Right ventricle myocardium superior (tissue), 1 donor: ENCODE measurements around the gene PTGDR. TPM values are rescaled to one million over a fixed set of nuclear protein-coding genes. Genes with fewer than 3 reads are reported as not detected.

Experiments
- ATAC-seq: fragments of 200-7000 bp; cut with Tn5 transposase; one replicate; pipeline ENCODE4 v1.9.1; 2020; ENCODE audit warnings: mild to moderate bottlenecking; ENCODE audit not compliant: poor library complexity
- DNase-seq: peaks from one replicate; pipeline ENCODE4 v3.0.0-alpha.2; 2020
- intact Hi-C: fragments of 100-400 bp; cut with DNase I; formaldehyde crosslinking; loops from one replicate; pipeline ENCODE4 v1.11.2; 2022
- total RNA-seq: library from RNA; stranded (reverse); fragmentation: NEBNext Ultra II Directional; extraction: Animal tissue kit (Norgen Biotek cat#: 25700); gene quantifications from one replicate; pipeline ENCODE4 v1.2.1, GENCODE V29; 2021
- donor health status: DM: no; HTN: yes; CAD: no; lungs with severe emphysema.

PTGDR gene
- total RNA-seq, 1 donor from 2014 or later, result 0.89 TPM

DNA sequence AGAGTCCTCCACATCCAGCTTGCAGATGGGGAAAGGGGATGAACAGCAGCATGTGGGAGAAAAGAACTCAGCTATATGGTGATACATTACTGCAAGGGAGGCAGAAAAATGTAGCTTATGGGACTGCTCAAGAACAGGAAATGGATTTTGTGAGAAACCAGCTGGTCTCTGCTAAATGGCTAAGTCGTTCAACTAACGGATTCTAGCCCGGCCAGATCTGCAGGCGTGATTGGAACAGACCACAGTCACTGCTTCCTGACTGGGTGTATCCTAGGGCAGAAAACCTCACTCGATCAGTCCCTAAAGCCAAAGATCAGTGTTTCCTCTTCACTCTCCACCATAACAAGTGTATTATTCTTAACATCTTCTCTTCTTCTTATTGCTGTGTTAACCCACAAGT is 8.1 kb upstream of the PTGDR start:
- DNase-seq (no peak), ATAC-seq (no peak)
- intact Hi-C loops, result no loop called here

DNA sequence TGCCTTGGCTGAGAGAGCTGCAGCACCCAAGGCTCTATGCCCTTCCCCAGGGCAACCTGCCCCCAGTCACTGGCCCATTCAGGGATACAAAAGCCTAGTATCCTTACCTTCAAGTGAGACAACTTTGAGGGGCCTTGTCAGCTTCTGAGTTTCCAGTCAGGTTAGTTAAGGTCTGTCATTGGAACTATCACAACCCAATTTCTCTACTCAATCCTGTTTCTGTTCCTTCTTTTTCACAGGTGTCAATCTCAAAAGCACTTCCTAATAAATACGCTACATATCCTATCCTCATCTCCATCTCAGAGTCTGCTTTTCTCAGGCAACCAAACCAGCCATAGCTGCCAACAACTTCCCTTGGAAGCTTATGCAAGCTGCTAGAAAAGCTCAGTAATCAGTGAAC is 4.9 kb upstream of the PTGDR start:
- ATAC-seq, result no peak
- intact Hi-C loops, result no loop called here
- no peak for DNase-seq

DNA sequence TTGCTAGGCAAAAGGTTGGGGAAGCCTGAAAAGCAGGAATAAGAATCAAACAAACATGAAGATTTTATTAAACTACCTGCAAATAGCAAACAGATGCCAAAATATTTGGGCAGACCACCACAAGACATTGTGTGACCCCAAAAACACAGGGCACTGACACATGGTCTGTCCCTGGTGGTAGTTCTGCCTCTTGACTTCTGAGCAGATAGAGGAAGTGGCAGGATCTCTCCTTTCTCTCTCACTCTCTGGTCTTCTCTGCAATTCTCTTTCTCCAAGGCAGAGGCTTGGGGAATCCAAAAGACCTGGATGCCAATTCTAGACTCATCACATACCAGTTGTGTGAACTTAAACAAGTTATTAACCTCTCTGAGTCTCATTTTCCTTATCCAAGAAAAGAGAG is 4.3 kb upstream of the PTGDR start:
- DNase-seq (no peak), ATAC-seq (no peak)
- intact Hi-C loops, result no loop called here

DNA sequence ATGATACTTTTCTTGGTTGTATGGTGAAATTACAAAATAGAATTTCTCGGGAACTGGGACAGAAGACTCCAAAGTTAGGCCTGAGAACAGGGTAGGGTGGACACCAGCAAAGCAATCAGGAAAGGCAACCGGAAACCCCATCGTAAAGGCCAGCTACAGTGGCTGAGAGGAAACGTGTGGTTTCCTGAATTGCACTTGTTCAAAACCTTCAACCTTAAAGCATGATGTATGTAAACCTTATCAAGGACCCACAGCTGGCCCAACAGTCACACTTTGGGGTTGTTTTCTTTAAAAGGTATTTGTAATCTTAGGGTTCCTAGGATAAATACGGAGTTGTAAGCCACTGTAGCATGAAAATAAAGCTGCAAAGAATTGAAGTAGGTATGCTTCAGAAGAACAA is 2.2 kb upstream of the PTGDR start:
- intact Hi-C loops, result no loop called here
- DNase-seq, result no peak
- ATAC-seq, result no peak

DNA sequence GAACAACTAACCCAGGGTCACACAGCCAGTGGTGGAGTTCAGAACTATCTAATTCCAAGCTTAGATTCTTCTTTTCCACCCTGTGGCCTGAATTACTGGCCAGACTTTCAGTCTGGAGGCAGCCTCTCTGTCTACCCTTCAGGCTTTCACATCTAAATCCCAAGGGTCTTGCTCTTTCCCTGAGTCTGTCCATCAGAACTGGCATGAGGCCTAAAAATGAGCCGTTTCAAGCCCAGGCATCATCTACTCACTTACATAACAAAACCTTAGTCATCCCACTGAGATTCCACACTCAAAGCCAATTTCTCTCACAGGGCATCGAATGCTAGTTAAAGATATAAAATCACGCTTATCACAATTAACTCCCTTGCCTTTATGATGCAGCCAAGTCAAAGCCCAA is 1.3 kb upstream of the PTGDR start:
- intact Hi-C loops, result no loop called here
- DNase-seq (peak; percentile 42), ATAC-seq (peak; percentile 77)

DNA sequence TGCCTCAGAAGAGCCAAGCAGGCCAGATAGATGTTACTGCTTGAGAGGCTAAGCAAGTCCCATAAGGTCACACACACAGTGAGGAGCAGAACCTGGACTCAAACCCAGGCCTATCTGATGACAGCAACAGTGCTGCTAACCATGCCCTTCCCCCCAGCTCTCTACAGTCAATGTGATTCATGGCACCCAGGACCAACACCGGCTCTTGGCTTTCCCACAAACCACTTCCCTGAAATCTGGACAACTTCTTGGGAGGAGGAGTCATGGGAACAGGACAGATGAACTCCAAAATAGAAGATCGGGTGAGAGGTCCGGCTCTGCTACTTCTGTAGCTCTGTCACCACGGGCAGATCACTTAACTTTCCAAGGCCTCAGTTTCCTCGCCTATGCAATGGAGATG is 716 bp upstream of the PTGDR start:
- DNase-seq (no peak), ATAC-seq (no peak)
- intact Hi-C loops, result no loop called here

DNA sequence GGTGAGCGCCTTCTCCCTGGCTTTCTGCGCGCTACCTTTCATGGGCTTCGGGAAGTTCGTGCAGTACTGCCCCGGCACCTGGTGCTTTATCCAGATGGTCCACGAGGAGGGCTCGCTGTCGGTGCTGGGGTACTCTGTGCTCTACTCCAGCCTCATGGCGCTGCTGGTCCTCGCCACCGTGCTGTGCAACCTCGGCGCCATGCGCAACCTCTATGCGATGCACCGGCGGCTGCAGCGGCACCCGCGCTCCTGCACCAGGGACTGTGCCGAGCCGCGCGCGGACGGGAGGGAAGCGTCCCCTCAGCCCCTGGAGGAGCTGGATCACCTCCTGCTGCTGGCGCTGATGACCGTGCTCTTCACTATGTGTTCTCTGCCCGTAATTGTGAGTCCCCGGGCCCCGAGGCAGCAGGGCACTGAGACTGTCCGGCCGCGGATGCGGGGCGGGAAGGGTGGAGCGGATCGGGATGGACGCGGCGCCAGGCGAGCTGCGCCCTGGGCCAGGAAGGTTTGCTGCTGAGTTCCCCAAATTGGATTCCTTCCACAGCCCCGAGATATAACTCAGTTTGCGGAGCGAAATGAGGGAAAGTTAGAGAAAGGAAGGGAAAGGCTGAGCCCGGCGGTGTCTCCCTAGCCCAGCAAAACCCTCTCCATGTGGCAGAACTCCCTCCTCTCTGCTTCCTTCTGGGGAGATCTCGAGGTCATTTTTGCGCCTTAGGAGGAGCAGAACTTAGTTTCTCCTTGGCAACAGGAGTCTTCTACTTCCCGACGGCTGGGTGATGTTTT is 972 bp downstream of the PTGDR start:
- intact Hi-C loops, result no loop called here
- DNase-seq, result peak; percentile 45
- peak; percentile 44 for ATAC-seq

DNA sequence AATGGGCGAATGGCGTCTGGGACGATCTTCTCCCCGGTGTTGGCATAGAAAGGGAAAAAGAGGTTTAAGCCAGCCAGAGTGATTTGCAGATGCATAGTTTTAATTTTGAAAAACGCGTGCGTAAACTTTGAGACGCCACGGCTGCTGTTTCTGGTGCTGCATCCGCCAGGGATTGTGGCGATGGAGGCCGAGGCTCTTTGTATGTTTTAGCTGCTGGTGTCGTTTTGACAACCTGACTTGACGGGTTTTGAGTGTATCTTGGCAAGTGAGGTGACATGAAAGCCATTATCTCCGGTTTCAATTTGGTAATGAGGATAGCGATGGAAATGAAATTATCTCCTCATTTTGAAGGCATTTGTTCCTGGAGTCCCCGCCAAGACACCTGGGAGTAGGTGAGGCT is 1.6 kb downstream of the PTGDR start:
- DNase-seq (no peak), ATAC-seq (no peak)

DNA sequence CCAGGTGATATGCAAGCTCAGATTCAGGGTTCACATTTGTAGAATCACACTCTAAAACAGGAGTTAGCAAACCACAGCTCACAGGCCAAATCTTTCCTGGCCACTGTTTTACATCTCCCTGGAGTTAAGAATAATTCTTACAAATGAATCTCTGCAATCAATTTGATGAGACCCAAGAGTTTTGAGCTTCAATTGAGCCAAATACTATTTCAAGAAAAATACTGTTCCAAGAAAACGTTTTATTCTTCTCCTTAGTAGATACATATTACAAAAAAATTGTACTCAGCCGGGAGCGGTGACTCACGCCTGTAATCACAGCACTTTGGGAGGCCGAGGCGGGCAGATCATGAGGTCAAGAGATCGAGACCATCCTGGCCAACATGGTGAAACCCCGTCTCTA is 2.5 kb downstream of the PTGDR start:
- intact Hi-C loops, result no loop called here
- peak; percentile 22 for ATAC-seq

More for the DNA sequence above, 1.6 kb downstream of the PTGDR start:
- intact Hi-C loops, result no loop called here

DNA sequence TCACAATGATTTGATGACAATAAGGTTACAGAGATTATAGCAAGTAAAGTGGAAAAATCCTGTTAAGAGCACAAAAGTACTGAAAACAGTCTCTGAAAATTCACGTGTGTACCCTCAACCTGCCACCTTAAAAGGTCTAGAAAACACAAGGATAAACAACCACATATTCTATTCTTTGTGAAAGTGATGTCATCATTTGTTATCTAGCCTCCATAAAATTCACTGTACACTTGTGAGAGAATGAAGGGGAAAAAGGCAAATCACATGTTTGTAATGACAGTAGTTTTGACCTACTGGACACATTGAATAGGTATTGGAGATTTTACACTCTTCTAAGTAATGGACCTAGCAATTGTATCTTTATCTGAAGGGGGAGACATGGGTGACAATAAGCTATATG is 4.0 kb downstream of the PTGDR start:
- no peak for ATAC-seq
- DNase-seq, result no peak
- intact Hi-C loops, result no loop called here

More for the DNA sequence above, 2.5 kb downstream of the PTGDR start:
- DNase-seq, result peak; percentile 44

DNA sequence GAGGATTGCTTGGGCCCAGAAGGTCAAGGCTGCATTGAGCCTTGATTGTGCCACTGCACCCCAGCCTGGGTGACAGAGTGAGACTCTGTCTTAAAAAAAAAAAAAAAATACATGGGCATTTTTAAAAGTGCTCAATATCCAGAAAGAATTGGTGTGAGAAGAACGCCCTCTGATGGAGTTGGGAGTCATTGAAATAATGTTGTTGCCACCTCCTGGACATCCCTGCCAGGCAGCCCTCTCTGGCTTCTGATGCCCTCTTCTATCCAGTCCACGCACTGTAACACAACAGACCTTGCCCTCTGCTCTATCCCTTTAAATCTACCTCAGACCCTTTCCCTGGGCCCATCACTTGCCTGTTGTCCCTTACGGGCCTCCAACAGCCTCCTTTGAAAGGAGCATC is 4.9 kb downstream of the PTGDR start:
- intact Hi-C loops, result no loop called here
- ATAC-seq, result no peak
- DNase-seq, result no peak

DNA sequence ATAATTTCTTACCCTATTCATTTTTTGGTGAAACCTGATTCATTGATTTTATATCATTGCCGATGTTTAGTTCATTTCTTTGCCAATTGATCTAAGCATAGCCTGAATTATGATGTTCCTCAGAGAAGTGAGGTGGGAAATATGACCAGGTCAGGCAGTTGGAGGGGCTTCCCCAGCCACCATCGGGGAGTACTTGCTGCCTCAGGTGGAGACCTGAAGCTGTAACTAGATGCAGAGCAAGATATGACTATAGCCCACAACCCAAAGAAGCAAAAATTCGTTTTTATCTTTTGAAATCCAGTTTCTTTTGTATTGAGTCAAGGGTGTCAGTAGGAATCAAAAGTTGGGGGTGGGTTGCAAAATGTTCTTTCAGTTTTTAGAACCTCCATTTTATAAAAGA is 7.9 kb downstream of the PTGDR start:
- ATAC-seq (no peak), DNase-seq (no peak)
- intact Hi-C loops, result no loop called here

DNA sequence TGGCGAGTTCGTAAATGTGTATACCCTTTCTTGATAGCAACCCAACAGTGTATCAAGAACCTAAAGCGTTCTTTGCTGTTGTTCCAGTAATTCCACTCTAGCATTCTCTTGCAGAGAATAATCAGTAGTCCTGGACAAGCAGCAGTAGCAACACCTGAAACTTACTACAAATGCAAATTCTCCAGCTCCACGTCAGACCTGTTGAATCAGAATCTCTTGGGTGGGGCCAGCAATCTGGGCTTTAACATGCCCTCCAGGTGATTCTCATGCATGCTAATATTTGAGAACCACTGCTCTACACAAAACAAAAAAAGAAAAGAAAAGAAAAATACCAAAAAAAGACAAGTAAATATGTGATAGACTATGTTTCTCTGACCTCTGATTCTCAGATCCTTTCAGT is 10.1 kb downstream of the PTGDR start:
- DNase-seq, result no peak
- intact Hi-C loops, result no loop called here
- ATAC-seq, result no peak

DNA sequence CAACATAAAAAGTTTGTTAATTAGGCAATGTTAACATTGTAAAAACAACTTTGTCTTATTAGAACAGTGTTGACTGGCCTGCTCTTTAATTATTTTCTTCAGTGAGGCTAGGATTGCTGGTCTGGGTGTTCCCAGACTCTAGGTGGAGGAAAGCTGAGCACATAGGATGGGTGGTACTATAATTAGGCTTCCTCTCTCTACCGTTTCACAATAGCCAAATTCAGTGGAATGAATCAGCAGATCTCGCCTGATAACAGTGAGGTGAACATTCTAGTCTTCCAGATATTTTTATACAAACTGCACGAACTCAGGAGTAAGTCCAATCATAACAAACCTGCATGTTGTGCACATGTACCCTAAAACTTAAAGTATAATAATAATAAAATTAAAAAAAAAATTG is 11.9 kb downstream of the PTGDR start:
- no peak for DNase-seq
- intact Hi-C loops, result no loop called here
- no peak for ATAC-seq

DNA sequence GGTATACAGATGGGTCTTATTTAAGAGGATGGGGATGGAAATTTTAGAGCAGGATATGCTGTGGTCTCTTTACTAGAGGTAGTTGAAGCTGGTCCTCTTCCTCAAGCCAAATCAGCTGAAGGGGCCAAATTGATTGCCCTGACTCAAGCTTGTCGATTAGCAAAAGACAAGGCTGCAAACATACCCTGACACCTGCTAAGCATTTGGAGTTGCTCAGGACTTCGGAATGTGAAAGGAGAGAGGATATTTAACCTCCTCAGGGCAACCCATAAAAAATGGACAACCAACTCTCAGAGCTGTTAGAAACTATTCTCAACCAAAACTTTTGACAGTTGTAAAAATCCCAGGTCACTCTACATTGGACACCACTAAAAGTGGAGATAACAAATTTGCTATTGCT is 15.6 kb downstream of the PTGDR start:
- intact Hi-C loops, result no loop called here
- ATAC-seq, result no peak
- no peak for DNase-seq

DNA sequence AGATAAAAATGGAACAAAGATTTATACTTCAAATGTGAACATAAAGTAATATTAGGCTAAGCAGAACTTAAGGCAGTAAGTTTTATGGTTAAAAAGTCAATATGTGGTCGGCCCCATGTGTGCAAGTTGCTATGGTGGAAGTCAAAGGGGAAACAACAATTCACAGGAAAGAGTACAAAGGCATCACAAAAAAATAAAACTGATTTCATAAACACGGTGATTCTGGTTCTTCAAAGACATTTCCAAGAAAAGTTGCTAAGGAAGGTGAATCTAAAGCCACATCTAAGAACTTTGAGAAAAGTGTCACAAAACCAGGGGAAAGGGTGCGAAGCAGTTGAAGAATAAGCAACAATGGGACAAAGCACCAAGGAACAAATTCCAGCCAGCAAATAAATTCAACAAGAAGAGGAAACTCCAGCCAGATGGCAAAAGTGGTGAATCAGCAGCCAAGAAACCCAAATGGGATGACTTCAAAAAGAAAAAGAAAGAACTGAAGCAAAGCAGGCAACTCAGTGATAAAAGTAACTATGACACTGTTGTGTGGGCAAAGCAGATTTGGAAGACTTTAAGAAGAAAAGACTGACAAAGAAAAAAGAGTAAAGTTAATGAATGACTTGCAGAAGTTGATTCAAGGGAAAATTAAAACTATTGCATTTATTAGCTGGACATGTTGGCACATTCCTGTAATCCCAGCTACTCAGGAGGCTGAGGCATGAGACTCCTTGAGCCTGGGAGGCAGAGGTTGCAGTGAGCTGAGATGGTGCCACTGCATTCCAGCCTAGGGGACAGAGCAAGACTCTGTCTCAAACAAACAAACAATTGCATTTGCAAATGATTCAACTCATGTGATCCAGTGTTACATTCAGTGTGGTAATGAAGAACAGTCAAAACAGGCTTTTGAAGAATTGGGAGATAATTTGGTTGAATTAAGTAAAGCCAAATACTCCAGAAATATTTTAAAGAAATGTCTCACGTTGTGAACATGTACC is 19.5 kb downstream of the PTGDR start:
- DNase-seq, result no peak
- ATAC-seq, result no peak
- intact Hi-C loops, result no loop called here

DNA sequence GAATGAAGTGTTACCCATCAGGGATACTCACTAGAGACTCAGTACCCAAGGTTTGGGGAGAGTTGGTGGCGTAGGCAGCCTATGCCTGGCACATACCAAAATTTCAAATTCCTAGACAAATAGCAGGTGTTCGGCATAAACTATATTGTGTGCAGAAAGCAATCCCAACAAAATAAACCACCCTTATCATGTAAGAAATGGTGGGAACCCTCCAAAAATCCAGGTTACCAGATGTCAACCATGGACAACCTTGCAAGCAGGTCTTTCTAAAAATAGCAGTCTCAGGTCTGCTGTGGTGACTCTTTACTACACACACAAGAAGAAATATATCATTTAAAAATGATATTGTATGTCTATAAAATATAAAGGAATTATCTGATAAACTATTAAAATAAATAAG is 28.9 kb downstream of the PTGDR start:
- ATAC-seq (no peak), DNase-seq (no peak)
- intact Hi-C loops, result no loop called here

DNA sequence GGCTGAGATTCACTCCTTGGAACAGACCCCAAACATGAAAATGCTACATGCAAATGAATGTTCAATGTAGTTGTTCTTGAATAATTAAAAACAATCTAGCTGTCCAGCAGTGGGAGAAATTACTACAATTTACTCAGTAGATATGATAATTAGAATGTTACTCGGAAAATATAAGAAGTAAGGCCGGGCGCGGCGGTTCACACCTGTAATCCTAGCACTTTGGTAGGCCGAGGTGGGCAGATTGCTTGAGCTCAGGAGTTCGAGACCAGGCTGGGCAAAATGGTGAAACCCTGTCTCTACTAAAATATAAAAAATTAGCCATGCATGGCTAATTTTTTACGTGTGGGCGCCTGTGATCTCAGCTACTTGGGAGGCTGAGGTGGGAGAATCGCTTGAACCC is 31.3 kb downstream of the PTGDR start:
- ATAC-seq (no peak), DNase-seq (no peak)
- intact Hi-C loops, result no loop called here

DNA sequence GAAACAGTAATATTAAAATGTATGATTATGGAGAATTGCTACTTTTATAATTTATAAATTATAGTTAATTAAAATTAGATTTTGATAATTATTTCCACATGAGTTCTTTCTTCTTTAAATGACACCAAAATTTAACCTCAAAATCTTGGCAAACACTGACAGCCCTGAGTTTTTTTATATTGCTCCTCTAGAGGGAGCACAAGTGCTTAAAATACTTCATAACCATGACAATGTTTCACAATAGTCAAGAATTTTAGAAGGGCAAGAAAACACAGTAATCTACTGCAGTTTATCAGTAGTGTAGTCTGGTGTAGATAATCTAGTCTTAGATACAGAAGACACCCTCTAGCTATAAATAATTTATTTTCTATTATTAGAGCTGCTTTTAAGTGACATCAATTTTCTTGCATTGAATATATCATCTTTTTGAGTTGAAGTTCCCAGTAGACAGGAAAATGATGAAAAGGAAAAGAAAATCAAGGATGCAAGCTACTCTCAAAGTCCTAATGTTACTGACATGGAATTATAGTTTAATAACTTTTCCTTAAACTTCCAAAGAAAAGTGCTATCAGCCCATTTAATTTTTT is 32.3 kb downstream of the PTGDR start:
- ATAC-seq, result peak; percentile 77
- no peak for DNase-seq
- intact Hi-C loops, result loop anchor here (5.0 kb wide), 1 partner anchor 173 kb away; no protein-coding TSS in a partner anchor
